Panc1 (cell line): ENCODE data around the gene CAST. TPM values are rescaled to one million over a fixed set of nuclear protein-coding genes. Genes with fewer than 3 reads are reported as not detected.
"Not testable (repeated sequence)": the region's sequence is repeated elsewhere in the genome, so short reads cannot be mapped to it uniquely, and the experiment has no call there.

Experiments used
- ATAC-seq: fragments of 200-7000 bp; cut with Tn5 transposase; 2 replicates; pipeline ENCODE4 v1.9.1; 2020; ENCODE audit warnings: mild to moderate bottlenecking, moderate library complexity
- BruUV-seq: library from RNA; stranded (reverse); fragments of 400-500 nt; replicated peaks from 2 replicates; lab custom pipeline; 2021; lab: Mats Ljungman, UMichigan
- CTCF ChIA-PET: fragments of 300-600 bp; sonication (Branson Sonifier 250); formaldehyde crosslinking; loops from one replicate; lab custom pipeline; 2022; ENCODE audit warnings: antibody characterized with exemption; lab: Charles Lee
- POLR2A ChIA-PET: fragments of 300-600 bp; sonication (Branson Sonifier 250); formaldehyde crosslinking; loops from one replicate; lab custom pipeline; 2022; ENCODE audit warnings: antibody characterized with exemption; lab: Charles Lee
- DNase-seq: peaks from one replicate; pipeline ENCODE4 v3.0.0-alpha.2; 2010; ENCODE audit warnings: low read depth, low spot score
- H3K27ac ChIP-seq: 2 replicates; pipeline ENCODE4 v1.5.1; 2011; ENCODE audit warnings: mild to moderate bottlenecking, low read length, inconsistent platforms
- H3K27me3 ChIP-seq: fragments of 200-500 bp; sonication (Bioruptor generic); 2 replicates; pipeline ENCODE4 v1.6.0; 2014; ENCODE audit warnings: low read length, inconsistent platforms; ENCODE audit not compliant: control insufficient read depth, insufficient read depth
- H3K36me3 ChIP-seq: fragments of 200-500 bp; sonication (Bioruptor generic); 2 replicates; pipeline ENCODE4 v1.5.1; 2014; ENCODE audit warnings: inconsistent platforms, mild to moderate bottlenecking, low read length, moderate library complexity; ENCODE audit not compliant: control insufficient read depth, insufficient read depth
- H3K4me1 ChIP-seq: 2 replicates; pipeline ENCODE4 v1.5.1; 2011; ENCODE audit warnings: inconsistent platforms, mild to moderate bottlenecking, low read length, moderate library complexity; ENCODE audit not compliant: control insufficient read depth, insufficient read depth
- H3K4me3 ChIP-seq, 2 experiments: 2 replicates each; pipeline ENCODE4 v1.5.1; 2011 to 2012; ENCODE audit warnings: low read depth in 2 of 2, low read length in 2 of 2, mild to moderate bottlenecking in 2 of 2, inconsistent platforms in 1 of 2, moderate library complexity in 1 of 2
- H3K9me3 ChIP-seq: fragments of 200-500 bp; sonication (Bioruptor generic); 2 replicates; pipeline ENCODE4 v1.5.1; 2014; ENCODE audit warnings: low read depth, mild to moderate bottlenecking, inconsistent platforms, low read length, moderate library complexity; ENCODE audit not compliant: control insufficient read depth, insufficient read depth
- CTCF ChIP-seq: fragments of 450-650 bp; IDR thresholded peaks from 2 replicates; pipeline ENCODE4 v1.5.1; 2017; ENCODE audit warnings: mild to moderate bottlenecking
- POLR2AphosphoS5 ChIP-seq: IDR thresholded peaks from 2 replicates; pipeline ENCODE4 v1.6.1; 2012; ENCODE audit warnings: mild to moderate bottlenecking, low read depth, low read length, moderate library complexity
- REST ChIP-seq, 2 experiments: IDR thresholded peaks; 2 replicates each; pipeline ENCODE4 v1.6.1; 2011 to 2012; ENCODE audit warnings: low read depth in 2 of 2, control low read depth in 1 of 2, low read length in 1 of 2, mild to moderate bottlenecking in 1 of 2, moderate library complexity in 1 of 2; ENCODE audit not compliant: insufficient read depth in 1 of 2
- SIN3A ChIP-seq: IDR thresholded peaks from 2 replicates; pipeline ENCODE4 v1.6.1; 2012; ENCODE audit warnings: low read depth, mild to moderate bottlenecking, low read length, moderate library complexity, borderline replicate concordance; ENCODE audit not compliant: insufficient read depth
- TCF7L2 ChIP-seq: IDR thresholded peaks from 2 replicates; pipeline ENCODE4 v1.6.1; 2011; ENCODE audit warnings: mild to moderate bottlenecking, low read depth, low read length, inconsistent platforms
- in situ Hi-C: cut with HindIII; loops from 2 replicates; pipeline ENCODE4 v1.10.0; 2016; ENCODE audit warnings: low sequenced_read_pairs, low pct_unique_long_range_greater_than_20kb
- intact Hi-C: fragments of 100-400 bp; cut with micrococcal nuclease; formaldehyde crosslinking; loops from one replicate; pipeline ENCODE4 v1.10.0; 2022; ENCODE audit not compliant: unreplicated experiment
- total RNA-seq: library from RNA; stranded (reverse); gene quantifications from one replicate; pipeline ENCODE4 v1.2.1, GENCODE V29; 2021; ENCODE audit not compliant: unreplicated experiment

CAST gene
- total RNA-seq, 1 experiment from 2014 or later, result 212 TPM

GRCh38 chr5:96795626-96796025 is 133.4 kb downstream of the CAST start:
- H3K9me3 ChIP-seq, result no peaks in the 10 kb centered on the region
- ChIA-PET POLR2A (no interaction called here), CTCF (no interaction called here)
- TF ChIP-seq SIN3A, result no peak
- no peak for TF ChIP-seq REST (IDR thresholded peaks at IDR 0.05; ENCODE audit: insufficient read depth in 1 of 2, low read depth in 2 of 2, low read length in 1 of 2)
- ATAC-seq (no peak), DNase-seq (no peak)
- H3K36me3 ChIP-seq, result no peaks in the 10 kb centered on the region; the same call in 1 of the 2 replicates
- H3K4me1 ChIP-seq, result no peaks in the 10 kb centered on the region
- BruUV-seq, result no TSS peak
- no peaks in the 10 kb centered on the region for H3K27me3 ChIP-seq
- intact Hi-C loops (no loop called here), in situ Hi-C loops (no loop called here)
- no peak overlapping the region for H3K27ac ChIP-seq
- no peak overlapping the region for H3K4me3 ChIP-seq

GRCh38 chr5:96796434-96796833 is 134.3 kb downstream of the CAST start:
- TF ChIP-seq REST (IDR thresholded peaks at IDR 0.05; ENCODE audit: insufficient read depth in 1 of 2, low read depth in 2 of 2, low read length in 1 of 2) (no peak), SIN3A (no peak), CTCF (no peak), POLR2AphosphoS5 (no peak), TCF7L2 (no peak)
- no peaks in the 10 kb centered on the region for H3K27me3 ChIP-seq
- H3K27ac ChIP-seq, result no peak overlapping the region
- no peaks in the 10 kb centered on the region for H3K9me3 ChIP-seq
- ATAC-seq (no peak), DNase-seq (no peak)
- CTCF ChIA-PET, result no interaction called here
- H3K4me1 ChIP-seq, result no peaks in the 10 kb centered on the region
- H3K36me3 ChIP-seq, result no peaks in the 10 kb centered on the region; the same call in 1 of the 2 replicates
- in situ Hi-C loops (no loop called here), intact Hi-C loops (no loop called here)
- POLR2A ChIA-PET, result no interaction called here
- H3K4me3 ChIP-seq, result no peak overlapping the region
- no TSS peak for BruUV-seq

- CTCF ChIA-PET, intact Hi-C loops, in situ Hi-C loops: not testable (repeated sequence)
Measured at GRCh38 chr5:96801718-96802117, 139.5 kb downstream of the CAST start.

More at GRCh38 chr5:96801718-96802117, 139.5 kb downstream of the CAST start:
- H3K9me3 ChIP-seq, POLR2A ChIA-PET, H3K27ac ChIP-seq, BruUV-seq, DNase-seq, H3K36me3 ChIP-seq, H3K27me3 ChIP-seq, ATAC-seq, H3K4me3 ChIP-seq, H3K4me1 ChIP-seq: not testable (repeated sequence)
